SK-N-SH treated with all-trans-retinoic acid at 6 μM for 48 hours (cell line): ENCODE measurements around the gene DHRS12.

Experiments used
- ARNTL ChIP-seq: fragments of 450-650 bp; formaldehyde crosslinking; IDR thresholded peaks from 2 replicates; pipeline ENCODE4 v1.5.0; 2020; ENCODE audit warnings: low read depth, mild to moderate bottlenecking, moderate library complexity, borderline replicate concordance
- ESRRG ChIP-seq: fragments of 250-450 bp; sonication (Bioruptor Pico); IDR thresholded peaks from 2 replicates; pipeline ENCODE4 v1.6.1; 2021; ENCODE audit warnings: mild to moderate bottlenecking
- PATZ1 ChIP-seq: fragments of 250-450 bp; sonication (Bioruptor Pico); IDR thresholded peaks from 2 replicates; pipeline ENCODE4 v1.8.0; 2020; ENCODE audit warnings: mild to moderate bottlenecking, moderate library complexity, borderline replicate concordance
- TCF4 ChIP-seq: fragments of 250-450 bp; sonication (Bioruptor Pico); IDR thresholded peaks from 2 replicates; pipeline ENCODE4 v1.8.0; 2021; ENCODE audit warnings: mild to moderate bottlenecking, moderate library complexity, borderline replicate concordance
- ZNF565 ChIP-seq: fragments of 450-650 bp; formaldehyde crosslinking; conservative IDR thresholded peaks from 2 replicates; pipeline ENCODE4 v1.5.0; 2020; ENCODE audit warnings: low read depth, mild to moderate bottlenecking, moderate library complexity
- TF ChIP-seq, protein P1 (sequence below): fragments of 250-450 bp; sonication (Bioruptor Pico); IDR thresholded peaks from 2 replicates; pipeline ENCODE4 v1.5.1; 2021; ENCODE audit warnings: mild to moderate bottlenecking, moderate library complexity

DNA sequence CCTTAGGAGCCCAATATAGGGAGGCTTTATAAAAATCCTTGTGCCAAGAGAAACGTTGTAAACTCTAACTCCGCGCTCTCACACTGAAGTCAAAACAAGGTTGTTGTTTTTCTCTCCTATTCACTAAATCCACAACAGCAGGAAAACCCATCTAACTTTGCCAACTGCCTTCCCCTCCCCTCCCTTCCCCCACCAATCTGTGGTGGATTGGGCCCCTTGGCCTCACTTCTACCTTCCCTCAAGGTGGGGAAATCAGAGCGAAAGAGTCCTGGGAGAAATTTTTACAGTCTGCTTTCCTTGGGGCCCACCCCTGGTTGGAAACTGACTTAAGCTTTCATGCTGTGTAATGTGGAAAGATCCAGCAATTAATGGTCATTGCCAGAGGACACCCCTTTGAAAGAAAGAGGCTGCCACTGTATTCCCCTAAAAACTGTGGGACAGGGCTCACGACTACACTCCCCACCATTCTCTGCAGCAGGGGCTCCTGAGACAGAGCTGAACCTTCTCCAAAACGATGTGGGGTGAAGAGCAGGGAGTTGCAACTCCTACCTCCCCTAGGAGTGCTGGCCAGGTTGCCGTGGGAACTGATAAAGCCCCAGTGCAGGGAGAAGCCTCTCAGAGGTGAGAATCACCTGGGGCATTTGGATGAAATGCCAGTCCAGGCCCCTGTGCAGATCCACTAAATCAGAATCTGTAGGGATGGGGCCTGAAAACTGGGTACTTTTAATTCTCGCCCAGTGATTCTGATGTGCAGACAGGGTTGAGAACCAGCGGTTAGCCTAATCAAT is 1.1 kb downstream of the DHRS12 start:
- no peak for TF ChIP-seq PATZ1 (CRISPR knock-in tag)
- no peak for TF ChIP-seq ZNF565 (CRISPR knock-in tag)
- TF ChIP-seq ESRRG (CRISPR knock-in tag) = no peak
- no peak for TF ChIP-seq ARNTL (CRISPR knock-in tag)
- no peak for TF ChIP-seq TCF4
- TF ChIP-seq, protein P1, sequence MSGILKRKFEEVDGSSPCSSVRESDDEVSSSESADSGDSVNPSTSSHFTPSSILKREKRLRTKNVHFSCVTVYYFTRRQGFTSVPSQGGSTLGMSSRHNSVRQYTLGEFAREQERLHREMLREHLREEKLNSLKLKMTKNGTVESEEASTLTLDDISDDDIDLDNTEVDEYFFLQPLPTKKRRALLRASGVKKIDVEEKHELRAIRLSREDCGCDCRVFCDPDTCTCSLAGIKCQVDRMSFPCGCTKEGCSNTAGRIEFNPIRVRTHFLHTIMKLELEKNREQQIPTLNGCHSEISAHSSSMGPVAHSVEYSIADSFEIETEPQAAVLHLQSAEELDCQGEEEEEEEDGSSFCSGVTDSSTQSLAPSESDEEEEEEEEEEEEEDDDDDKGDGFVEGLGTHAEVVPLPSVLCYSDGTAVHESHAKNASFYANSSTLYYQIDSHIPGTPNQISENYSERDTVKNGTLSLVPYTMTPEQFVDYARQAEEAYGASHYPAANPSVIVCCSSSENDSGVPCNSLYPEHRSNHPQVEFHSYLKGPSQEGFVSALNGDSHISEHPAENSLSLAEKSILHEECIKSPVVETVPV = no peak
